Left colon (tissue), 2 donors: ENCODE results near the gene COX6B2. TPM values are rescaled to one million over a fixed set of nuclear protein-coding genes. Genes with fewer than 3 reads are reported as not detected.
A peak's percentile ranks its signal among the peaks of the same experiment; 100 is the strongest.

Source experiments
- ATAC-seq: fragments of 200-7000 bp; cut with Tn5 transposase; one replicate; pipeline ENCODE4 v1.9.1; 2020; ENCODE audit warnings: mild to moderate bottlenecking, moderate library complexity
- DNase-seq, 2 donors: peaks; one replicate each; pipeline ENCODE4 v3.0.0-alpha.2; 2020
- intact Hi-C, 2 donors: fragments of 100-400 bp; cut with DNase I in 1 of 2; cut with micrococcal nuclease in 1 of 2; formaldehyde crosslinking; loops; one replicate each; pipeline versions ENCODE4 v1.11.2 to v1.14.0; 2022; cut with DNase I, micrococcal nuclease
- total RNA-seq, 2 donors: library from RNA; stranded (reverse); fragmentation: NEBNext Ultra II Directional; extraction: Animal tissue kit (Norgen Biotek cat#: 25700); gene quantifications; one replicate each; pipeline ENCODE4 v1.2.1, GENCODE V29; 2021
- donor health status: DM: no; HTN: no; CAD: no.
- donor health status: DM: yes; HTN: yes; CAD: no.

COX6B2 gene
- total RNA-seq, 2 donors from 2014 or later = 23.0 to 27.6 TPM

- intact Hi-C loops = no loop called here
- ATAC-seq (peak; percentile 92), DNase-seq (peak; percentile 66 to 79)
These were observed 32.2 kb downstream of the COX6B2 start for GRCh38 chr19:55322204-55322885.

DNA sequence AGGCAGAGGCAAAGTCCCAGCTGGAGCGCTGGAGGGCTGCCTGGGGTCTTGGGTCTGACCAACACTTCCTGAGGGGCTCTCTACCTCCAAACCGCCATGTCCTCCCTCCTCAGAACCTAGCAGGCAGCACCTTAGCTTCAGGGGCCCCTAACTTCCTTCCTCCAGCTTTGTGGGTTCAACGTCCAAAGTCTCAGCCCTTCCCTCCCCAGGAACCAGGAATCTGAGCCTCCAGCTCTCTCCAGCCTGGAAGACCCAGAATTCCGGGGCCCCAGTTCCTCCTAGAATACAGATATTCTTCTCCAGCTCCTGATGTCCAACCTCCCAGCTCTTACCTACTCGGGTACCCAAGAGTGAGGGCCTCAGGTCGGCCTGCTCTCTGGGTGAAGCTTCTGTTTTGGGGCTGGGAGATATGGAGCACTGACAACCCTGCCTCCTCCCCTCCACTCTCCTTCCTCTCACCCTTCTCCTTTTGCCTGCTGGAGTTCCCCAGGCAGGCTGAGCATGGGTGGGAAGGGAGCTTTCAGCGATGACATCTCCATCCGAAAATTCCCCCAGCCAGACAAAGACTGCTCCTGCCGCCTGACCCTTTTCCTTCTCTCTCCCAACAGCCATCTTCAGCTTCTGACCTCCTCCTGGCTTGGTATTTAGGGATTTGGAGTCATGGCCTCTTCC is 32.9 kb downstream of the COX6B2 start:
- DNase-seq = peak in 1 of 2 donors; percentile 50
- ATAC-seq = peak; percentile 85
- intact Hi-C loops = no loop called here

DNA sequence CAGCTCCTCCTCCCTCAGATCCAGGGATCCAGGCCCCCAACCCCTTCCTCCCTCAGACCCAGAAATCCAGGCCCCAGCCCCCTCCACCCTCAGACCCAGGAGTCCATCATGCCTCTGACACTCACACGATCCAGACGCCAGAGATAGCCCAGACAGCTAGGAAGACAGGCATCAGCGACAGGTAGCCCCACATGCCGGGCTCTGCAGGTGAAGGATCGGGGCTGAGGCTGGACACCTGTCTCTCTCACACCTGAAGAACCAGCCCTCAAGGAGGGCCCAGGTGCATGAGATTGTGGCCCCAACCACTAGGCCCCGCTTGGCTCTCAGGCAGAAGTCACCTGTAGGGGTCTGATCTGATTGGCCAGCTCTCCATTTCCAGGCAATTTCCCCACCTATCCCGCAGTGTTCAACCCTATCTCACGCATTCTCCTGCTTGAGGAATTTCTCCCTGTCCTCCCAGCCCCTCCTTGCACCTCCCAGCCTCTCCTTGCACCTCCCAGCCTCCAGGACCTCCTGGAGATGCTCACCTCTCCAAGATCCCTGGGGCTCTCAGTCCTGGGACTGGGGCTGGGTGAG is 33.6 kb downstream of the COX6B2 start:
- intact Hi-C loops = no loop called here
- ATAC-seq = no peak
- DNase-seq = no peak

DNA sequence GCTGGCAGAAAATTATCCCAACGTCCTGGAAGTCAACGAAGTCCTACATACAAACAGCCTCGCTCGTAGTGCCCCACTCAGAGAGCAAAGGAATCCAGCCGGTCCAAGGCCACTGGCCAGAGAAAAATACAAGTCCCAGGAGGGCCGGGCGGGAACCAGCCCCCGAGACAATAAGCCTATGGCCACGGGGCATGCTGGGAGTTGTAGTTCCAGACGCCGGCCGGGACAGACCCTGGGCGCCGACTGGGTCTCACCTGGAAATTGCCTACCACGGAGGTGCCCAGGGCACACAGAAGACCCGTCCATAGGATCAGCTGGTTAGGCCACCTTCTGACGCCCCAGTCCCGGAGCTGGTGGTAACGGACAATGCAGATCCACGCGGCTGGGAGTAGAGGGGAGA is 34.7 kb downstream of the COX6B2 start:
- intact Hi-C loops = no loop called here
- ATAC-seq (no peak), DNase-seq (no peak)

DNA sequence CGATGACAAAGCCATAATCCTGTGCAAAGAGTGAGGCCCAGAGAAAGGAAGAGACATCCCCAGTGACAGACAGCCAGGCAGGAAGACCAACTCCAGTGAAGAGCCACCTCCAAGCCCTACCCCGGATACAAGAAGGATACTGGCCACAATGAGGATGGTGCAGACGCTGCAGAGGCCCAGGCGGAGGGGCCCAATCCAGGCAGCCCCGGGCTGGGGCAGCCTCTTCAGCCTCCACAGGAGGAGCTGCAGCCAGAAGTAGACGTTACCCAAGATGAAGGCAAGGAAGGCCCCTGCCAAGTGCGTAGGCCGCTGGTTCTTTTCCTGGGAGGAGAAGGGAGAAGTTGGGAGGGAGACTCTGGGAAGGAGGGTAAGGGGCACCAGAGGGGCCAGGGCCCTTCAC is 37.9 kb downstream of the COX6B2 start:
- intact Hi-C loops = no loop called here
- DNase-seq (no peak), ATAC-seq (no peak)

DNA sequence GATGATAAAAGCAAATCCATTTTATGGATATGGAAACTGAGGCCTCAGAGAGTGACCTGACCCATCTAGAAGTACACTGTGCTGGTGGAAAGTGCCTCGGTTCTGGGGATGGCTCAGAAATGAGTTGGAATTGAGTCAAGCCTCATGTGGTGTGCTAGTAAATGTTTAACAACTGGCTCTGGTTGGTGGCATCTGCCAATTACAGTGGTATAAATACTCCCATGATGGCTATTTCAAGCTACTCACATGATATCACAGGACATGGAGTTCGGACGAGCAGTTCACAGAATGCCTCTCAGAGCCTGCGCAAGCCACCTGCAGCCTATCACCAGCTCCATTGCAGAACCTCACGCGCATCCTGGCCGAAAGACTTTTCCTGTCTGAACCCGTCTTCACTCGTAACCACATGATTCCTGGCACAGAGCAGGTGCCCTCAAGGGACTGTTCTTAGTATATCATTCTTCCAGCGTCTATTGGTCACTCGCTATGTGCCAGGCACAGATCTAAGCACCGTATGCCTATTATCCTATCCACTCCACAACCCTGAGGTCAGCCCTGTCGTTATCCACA is 38.5 kb downstream of the COX6B2 start:
- intact Hi-C loops = no loop called here
- no peak for ATAC-seq
- no peak for DNase-seq

DNA sequence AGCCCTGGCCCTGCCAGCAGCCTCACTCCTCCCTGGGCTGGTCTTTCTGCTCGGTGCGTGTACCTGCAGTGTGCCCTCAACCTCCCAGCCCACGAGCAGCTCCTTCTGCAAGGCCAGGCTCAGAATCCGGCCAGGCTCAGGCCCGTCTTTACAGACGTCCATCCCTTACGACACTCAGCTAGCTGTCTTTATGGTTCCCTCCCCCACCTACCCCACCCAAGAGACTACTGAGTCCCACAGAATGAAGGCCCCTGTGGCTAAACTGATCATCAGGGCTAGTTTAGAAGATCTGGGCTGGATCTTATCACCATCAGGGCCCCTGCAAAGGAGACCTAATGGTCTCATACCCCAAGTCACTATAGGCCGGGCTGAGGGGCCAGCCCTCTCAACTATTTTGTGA is 40.1 kb downstream of the COX6B2 start:
- DNase-seq (no peak), ATAC-seq (no peak)
- intact Hi-C loops = no loop called here

DNA sequence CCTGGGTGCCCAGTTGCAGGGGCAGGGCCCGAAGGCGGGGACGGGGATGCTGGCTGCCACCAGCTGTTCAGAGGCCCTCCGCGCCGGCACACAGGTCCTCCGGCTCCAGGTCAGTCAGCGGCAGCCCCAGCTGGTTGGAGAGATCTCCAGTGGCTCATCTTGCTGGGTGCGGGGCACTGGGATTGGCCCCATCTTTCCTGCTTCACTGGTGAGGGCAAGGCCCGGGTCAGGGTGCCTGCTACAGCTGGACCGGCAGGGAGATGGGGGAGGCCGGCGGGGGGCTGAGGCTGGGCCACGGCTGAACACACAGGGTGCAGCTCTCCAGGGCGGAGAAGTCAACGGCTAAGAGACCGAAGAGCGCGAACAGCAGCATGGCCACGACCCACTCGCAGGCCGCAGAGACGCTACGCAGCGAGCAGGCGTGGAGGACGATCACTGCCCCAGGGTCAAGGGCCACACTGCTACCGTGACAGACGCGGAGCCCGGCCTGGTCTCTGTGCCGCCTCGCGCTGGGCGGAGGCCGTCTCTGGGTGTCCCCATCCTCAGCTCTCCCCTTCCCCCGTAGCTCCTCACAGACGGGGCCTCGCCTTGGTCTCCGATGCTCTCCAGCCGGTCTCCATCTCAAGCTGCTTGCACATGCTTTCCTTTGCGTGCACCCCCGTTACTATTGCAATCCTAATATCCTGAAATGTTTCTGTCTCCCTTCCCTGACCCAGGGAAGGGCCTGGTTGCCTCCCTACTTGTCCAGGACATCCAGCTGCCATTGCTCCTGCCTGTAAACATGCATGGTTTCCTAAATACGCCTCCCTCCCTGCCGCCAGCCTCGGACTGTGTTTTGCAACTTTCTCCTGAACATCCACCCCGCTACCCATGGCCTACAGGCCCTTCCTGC is 41.7 kb downstream of the COX6B2 start:
- intact Hi-C loops = no loop called here
- peak; percentile 11 for ATAC-seq

GRCh38 chr19:55311797-55312196 is 42.7 kb downstream of the COX6B2 start:
- no peak for DNase-seq
- intact Hi-C loops = no loop called here

More for the DNA sequence above, 41.7 kb downstream of the COX6B2 start:
- no peak for DNase-seq

DNA sequence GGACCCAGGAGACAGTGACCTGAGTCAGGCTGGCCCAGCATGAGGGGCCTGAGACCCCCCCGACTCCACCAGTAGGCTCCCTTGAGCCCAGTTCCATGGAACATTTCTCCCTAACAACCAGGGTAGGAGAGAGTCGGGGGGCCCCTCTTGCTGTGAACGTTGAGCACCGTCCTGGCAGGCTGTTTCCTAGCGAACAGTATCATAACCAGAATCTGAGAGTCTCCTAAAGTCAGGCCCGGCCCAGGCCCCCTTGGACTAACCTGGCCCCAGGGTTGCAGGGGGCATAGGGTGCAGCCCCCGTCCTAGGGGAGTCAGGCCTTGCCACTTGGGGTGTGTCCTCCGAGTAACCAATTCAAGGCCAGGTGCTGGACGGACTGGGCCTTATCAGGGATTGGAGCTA is 43.1 kb downstream of the COX6B2 start:
- ATAC-seq (no peak), DNase-seq (no peak)
- intact Hi-C loops = no loop called here

More at GRCh38 chr19:55311797-55312196, 42.7 kb downstream of the COX6B2 start:
- ATAC-seq = no peak

DNA sequence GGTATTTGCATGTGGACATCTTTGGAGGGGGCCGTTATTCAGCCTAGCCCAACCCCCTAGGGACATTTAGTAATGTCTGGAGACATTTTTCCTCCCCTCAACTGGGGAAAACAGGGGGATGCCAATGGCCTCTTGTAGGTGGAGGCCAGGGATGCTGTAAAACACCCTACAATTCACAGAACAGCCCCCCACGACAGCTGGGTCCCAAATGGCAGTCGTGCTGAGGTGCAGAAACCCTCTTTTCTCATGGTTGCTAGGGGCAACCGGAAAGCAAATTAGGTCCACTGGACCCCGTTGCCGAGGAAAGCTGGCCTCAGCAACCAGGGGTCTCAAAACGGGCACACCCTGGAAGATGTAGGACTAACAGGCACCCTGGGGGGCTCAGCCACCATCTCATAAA is 44.0 kb downstream of the COX6B2 start:
- DNase-seq (no peak), ATAC-seq (no peak)
- intact Hi-C loops = no loop called here

- ATAC-seq (peak; percentile 14), DNase-seq (no peak)
- intact Hi-C loops = loop anchor here in 1 of 2 donors (10.0 kb wide), 1 partner anchor 65 kb away; the partner anchor contains the start of genes IL11 and TMEM190
These were observed 45.1 kb downstream of the COX6B2 start for GRCh38 chr19:55309448-55309847.

DNA sequence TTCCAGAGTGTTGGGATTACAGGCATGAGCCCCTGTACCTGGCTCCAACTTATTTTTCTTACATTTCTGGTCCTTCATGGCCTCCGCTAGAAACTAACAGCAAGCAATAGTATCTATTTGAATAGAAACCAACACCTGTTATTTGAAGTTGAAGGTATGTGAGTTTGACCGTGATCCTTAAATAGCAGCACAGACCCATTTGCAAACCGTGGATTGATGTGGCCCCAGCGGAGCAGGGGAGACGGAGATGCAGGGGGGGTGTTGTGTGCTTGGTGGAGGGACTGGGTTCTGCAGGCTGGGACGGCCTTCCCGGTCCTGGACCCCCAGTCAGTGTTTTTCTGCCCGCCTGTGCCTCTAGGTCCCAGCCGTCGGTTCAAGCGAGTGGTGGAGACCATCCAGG is 46.2 kb downstream of the COX6B2 start:
- no peak for DNase-seq
- intact Hi-C loops = loop anchor here in 1 of 2 donors (10.0 kb wide), 1 partner anchor 67 kb away; the partner anchor contains the start of genes IL11 and TMEM190
- ATAC-seq = no peak

- no peak for DNase-seq
- ATAC-seq = no peak
- intact Hi-C loops = loop anchor here in 1 of 2 donors (10.0 kb wide), 1 partner anchor 68 kb away; the partner anchor contains the start of genes IL11 and TMEM190
These were observed 47.8 kb downstream of the COX6B2 start for GRCh38 chr19:55306712-55307111.

GRCh38 chr19:55305983-55306562 is 48.4 kb downstream of the COX6B2 start:
- no peak for ATAC-seq
- intact Hi-C loops = loop anchor here in 1 of 2 donors (10.0 kb wide), 1 partner anchor 69 kb away; the partner anchor contains the start of genes IL11 and TMEM190
- no peak for DNase-seq

GRCh38 chr19:55305491-55305890 is 49.0 kb downstream of the COX6B2 start:
- intact Hi-C loops = loop anchor here in 1 of 2 donors (10.0 kb wide), 1 partner anchor 69 kb away; the partner anchor contains the start of genes IL11 and TMEM190
- ATAC-seq = peak; percentile 54
- peak in 1 of 2 donors; percentile 45 for DNase-seq

GRCh38 chr19:55304980-55305379 is 49.5 kb downstream of the COX6B2 start:
- ATAC-seq = no peak
- no peak for DNase-seq
- intact Hi-C loops = loop anchor here in 1 of 2 donors (10.0 kb wide), 1 partner anchor 70 kb away; the partner anchor contains the start of genes IL11 and TMEM190
